Glutamatergic neuron (in vitro differentiated cells): ENCODE measurements around the gene HK1. TPM values are rescaled to one million over a fixed set of nuclear protein-coding genes. Genes with fewer than 3 reads are reported as not detected.
"Not testable (repeated sequence)": the region's sequence is repeated elsewhere in the genome, so short reads cannot be mapped to it uniquely, and the experiment has no call there.

Experiments used
- DNase-seq: peaks from one replicate; pipeline ENCODE4 v3.0.0; 2022
- H3K27ac Mint-ChIP-seq: one replicate; pipeline ENCODE4 v1.8.0; 2020; ENCODE audit warnings: mild to moderate bottlenecking, mixed read lengths, inconsistent platforms; ENCODE audit not compliant: unreplicated experiment
- H3K27me3 Mint-ChIP-seq: one replicate; pipeline ENCODE4 v1.8.0; 2020; ENCODE audit warnings: mild to moderate bottlenecking, moderate library complexity, mixed read lengths, inconsistent platforms; ENCODE audit not compliant: unreplicated experiment
- H3K36me3 Mint-ChIP-seq: one replicate; pipeline ENCODE4 v1.8.0; 2020; ENCODE audit warnings: mild to moderate bottlenecking, mixed read lengths, inconsistent platforms; ENCODE audit not compliant: unreplicated experiment
- H3K4me1 Mint-ChIP-seq: one replicate; pipeline ENCODE4 v1.8.0; 2020; ENCODE audit warnings: mild to moderate bottlenecking, low read depth, mixed read lengths, inconsistent platforms; ENCODE audit not compliant: unreplicated experiment
- H3K4me3 Mint-ChIP-seq: one replicate; pipeline ENCODE4 v1.8.0; 2020; ENCODE audit warnings: mild to moderate bottlenecking, mixed read lengths, inconsistent platforms; ENCODE audit not compliant: unreplicated experiment
- H3K9me3 Mint-ChIP-seq: one replicate; pipeline ENCODE4 v1.8.0; 2020; ENCODE audit warnings: mild to moderate bottlenecking, moderate library complexity, mixed read lengths, inconsistent platforms; ENCODE audit not compliant: unreplicated experiment
- total RNA-seq: library from RNA; stranded (reverse); fragmentation: NEBNext Ultra II Directional; extraction: Animal tissue kit (Norgen Biotek cat#: 25700); gene quantifications from one replicate; pipeline ENCODE4 v1.2.1, GENCODE V29; 2021; ENCODE audit not compliant: unreplicated experiment
- TF ChIP-seq, protein P1 (sequence below): fragments of 200-600 bp; sonication (generic); IDR thresholded peaks from one replicate; pipeline ENCODE4 v1.5.0; 2021; ENCODE audit not compliant: partially characterized antibody, unreplicated experiment

HK1 gene
- total RNA-seq, 1 donor from 2014 or later = 240 TPM

DNA sequence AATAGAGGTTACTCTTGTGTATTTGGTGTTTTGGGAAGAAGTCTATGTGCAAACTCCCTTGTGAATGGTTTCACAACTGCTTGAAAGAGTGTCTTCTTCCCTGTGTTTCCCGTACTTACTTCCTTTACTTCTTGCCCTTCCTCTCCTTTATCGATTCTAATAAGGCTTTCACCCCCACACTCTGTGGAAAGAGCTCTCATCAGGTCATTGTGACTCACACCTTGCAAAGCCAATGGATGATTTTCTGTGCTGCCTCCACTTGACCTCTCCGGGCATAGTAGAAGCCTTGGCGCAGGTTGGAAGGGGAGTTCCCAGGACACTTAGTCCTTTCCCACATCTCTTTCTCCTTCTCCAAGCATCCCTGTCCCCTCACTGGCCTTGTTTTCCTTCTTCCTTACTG lies 166.7 kb downstream of the HK1 start:
- Mint-ChIP-seq H3K4me3 (no peak overlapping the region), H3K4me1 (peaks cover 21% of the 10 kb centered on the region), H3K27ac (no peak overlapping the region), H3K27me3 (no peaks in the 10 kb centered on the region), H3K9me3 (peaks cover 7% of the 10 kb centered on the region), H3K36me3 (no peaks in the 10 kb centered on the region)
- DNase-seq = no peak
- TF ChIP-seq, protein P1, sequence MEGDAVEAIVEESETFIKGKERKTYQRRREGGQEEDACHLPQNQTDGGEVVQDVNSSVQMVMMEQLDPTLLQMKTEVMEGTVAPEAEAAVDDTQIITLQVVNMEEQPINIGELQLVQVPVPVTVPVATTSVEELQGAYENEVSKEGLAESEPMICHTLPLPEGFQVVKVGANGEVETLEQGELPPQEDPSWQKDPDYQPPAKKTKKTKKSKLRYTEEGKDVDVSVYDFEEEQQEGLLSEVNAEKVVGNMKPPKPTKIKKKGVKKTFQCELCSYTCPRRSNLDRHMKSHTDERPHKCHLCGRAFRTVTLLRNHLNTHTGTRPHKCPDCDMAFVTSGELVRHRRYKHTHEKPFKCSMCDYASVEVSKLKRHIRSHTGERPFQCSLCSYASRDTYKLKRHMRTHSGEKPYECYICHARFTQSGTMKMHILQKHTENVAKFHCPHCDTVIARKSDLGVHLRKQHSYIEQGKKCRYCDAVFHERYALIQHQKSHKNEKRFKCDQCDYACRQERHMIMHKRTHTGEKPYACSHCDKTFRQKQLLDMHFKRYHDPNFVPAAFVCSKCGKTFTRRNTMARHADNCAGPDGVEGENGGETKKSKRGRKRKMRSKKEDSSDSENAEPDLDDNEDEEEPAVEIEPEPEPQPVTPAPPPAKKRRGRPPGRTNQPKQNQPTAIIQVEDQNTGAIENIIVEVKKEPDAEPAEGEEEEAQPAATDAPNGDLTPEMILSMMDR = no peak

DNA sequence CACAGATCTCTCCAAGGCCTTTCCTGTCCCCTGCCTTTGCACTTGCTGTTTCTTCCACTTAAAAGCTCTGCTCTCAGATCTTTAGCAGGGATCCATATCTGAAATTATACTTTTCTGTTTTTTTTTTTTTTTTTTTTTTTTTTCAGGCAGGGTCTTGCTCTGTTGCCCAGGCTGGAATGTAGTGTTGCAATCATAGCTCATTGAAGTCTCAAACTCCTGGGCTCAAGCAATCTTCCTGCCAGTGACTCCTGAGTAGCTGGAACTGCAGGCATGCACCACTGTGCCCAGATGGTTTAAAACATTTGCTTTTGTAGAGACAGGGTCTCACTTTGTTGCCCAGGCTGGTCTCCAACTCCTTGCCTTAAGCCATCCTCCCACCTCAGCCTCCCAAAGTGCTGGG lies 167.9 kb downstream of the HK1 start:
- no peak overlapping the region for H3K27ac Mint-ChIP-seq
- H3K36me3 Mint-ChIP-seq = no peaks in the 10 kb centered on the region
- peaks cover 10% of the 10 kb centered on the region for H3K9me3 Mint-ChIP-seq
- H3K27me3 Mint-ChIP-seq = no peaks in the 10 kb centered on the region
- peaks cover 19% of the 10 kb centered on the region for H3K4me1 Mint-ChIP-seq
- no peak for DNase-seq
- no peak overlapping the region for H3K4me3 Mint-ChIP-seq
- TF ChIP-seq, protein P1 = no peak

DNA sequence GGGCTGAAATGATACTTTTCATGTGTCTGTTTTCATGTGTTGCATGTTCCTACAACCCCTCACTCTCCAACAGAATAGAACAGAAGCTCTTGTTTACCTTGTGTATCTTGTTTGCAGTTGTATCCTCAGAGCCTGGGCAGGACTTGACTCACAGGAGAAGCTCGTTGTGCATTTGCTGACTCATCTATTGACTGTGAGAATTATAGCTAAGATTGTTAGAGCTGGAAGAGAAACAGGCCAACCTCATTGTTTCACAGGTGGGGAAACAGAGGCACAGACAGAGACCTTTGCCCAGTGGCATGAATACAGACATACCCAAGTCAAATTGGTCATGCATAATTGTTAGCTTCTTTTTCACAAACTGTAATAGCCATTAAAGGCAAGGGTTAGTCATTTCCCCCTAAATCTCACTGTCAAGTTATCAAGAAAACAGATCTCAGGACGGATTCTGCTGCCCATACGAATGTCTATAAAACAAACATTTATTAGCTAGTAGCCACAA lies 168.4 kb downstream of the HK1 start:
- peaks cover 10% of the 10 kb centered on the region for H3K9me3 Mint-ChIP-seq
- DNase-seq = no peak
- H3K36me3 Mint-ChIP-seq = no peaks in the 10 kb centered on the region
- H3K4me1 Mint-ChIP-seq = peaks cover 16% of the 10 kb centered on the region
- no peak overlapping the region for H3K4me3 Mint-ChIP-seq
- no peak overlapping the region for H3K27ac Mint-ChIP-seq
- TF ChIP-seq, protein P1 = no peak
- H3K27me3 Mint-ChIP-seq = no peaks in the 10 kb centered on the region

DNA sequence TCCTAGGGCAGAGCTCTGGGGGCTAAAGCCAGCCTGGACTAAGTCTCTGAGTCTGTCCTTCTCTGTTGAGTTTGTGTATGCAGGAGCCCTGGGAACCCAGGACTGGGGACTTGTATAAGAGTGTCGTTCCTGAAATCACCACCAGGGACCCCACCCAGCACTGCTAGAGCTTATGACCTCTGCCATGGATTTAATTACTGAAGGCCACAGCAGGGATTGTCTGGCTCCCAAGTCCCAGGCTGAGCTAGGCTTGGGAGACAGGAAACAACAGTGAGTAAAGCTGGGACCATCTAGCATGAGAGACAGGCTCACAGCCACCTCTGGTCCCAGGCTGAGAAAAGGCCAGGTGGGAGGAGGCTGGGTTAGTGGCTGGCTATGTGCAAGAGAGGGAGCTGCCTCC lies 171.5 kb downstream of the HK1 start:
- TF ChIP-seq, protein P1 = peak; percentile 88
- H3K4me3 Mint-ChIP-seq = peak overlapping the region; percentile 61
- peaks cover 7% of the 10 kb centered on the region for H3K9me3 Mint-ChIP-seq
- DNase-seq = peak; percentile 62
- no peaks in the 10 kb centered on the region for H3K36me3 Mint-ChIP-seq
- peaks cover 7% of the 10 kb centered on the region for H3K27me3 Mint-ChIP-seq
- peaks cover 20% of the 10 kb centered on the region for H3K4me1 Mint-ChIP-seq
- peak overlapping the region; percentile 49 for H3K27ac Mint-ChIP-seq

DNA sequence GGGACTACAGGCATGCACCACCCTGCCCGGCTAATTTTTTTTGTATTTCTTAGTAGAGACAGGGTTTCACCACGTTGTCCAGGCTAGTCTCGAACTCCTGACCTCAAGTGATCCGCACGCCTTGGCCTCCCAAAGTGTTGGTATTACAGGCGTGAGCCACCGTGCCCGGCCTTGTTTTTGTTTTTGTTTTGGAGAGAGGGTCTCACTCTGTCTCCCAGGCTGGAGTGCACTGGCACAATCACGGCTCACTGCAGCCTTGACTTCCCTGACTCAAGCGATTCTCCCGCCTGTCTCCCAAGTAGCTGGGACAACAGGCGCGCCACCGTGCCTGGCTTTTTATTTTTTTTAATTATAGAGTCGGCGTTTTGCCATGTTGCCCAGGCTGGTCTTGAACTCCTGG lies 172.1 kb downstream of the HK1 start:
- H3K36me3 Mint-ChIP-seq, H3K9me3 Mint-ChIP-seq, DNase-seq, H3K27ac Mint-ChIP-seq, H3K4me3 Mint-ChIP-seq, H3K27me3 Mint-ChIP-seq: not testable (repeated sequence)
- H3K4me1 Mint-ChIP-seq = peaks cover 20% of the 10 kb centered on the region
